SH-SY5Y (cell line): ENCODE data around the gene FADS1.

Experiments used
- GATA2 ChIP-seq: IDR thresholded peaks from 2 replicates; pipeline ENCODE4 v1.6.1; 2011; ENCODE audit warnings: mild to moderate bottlenecking, low read depth, low read length
- GATA3 ChIP-seq: IDR thresholded peaks from 2 replicates; pipeline ENCODE4 v1.6.1; 2011; ENCODE audit warnings: low read depth, mild to moderate bottlenecking, low read length, moderate library complexity

Gene FADS1

GRCh38 chr11:61751384-61751783 lies 65.4 kb downstream of the FADS1 start:
- TF ChIP-seq GATA3 (no peak), GATA2 (no peak)

GRCh38 chr11:61750631-61751273 lies 66.1 kb downstream of the FADS1 start:
- TF ChIP-seq GATA2 (no peak), GATA3 (no peak)
